NCI-H146 (cell line): ENCODE results near the gene ELOA2.
"Not testable (repeated sequence)": the region's sequence is repeated elsewhere in the genome, so short reads cannot be mapped to it uniquely, and the experiment has no call there.

Experiments used
- DNase-seq: peaks from one replicate; lab custom pipeline; 2025; lab: John Stamatoyannopoulos, UW

ELOA2 gene

GRCh38 chr18:47035156-47035671 lies at the start of gene ELOA2:
ELOA2 (minus strand) TSS chr18:47035621; CDS start chr18:47035264, 357 bp downstream.
- no peak for DNase-seq

- DNase-seq, result no peak
Measured at GRCh38 chr18:47081578-47081977, 46.2 kb upstream of the ELOA2 start.

GRCh38 chr18:47080872-47081271 lies 45.5 kb upstream of the ELOA2 start:
- no peak for DNase-seq

GRCh38 chr18:47077111-47077510 lies 41.7 kb upstream of the ELOA2 start:
- no peak for DNase-seq

GRCh38 chr18:47075098-47075883 lies 39.9 kb upstream of the ELOA2 start:
- DNase-seq, result peak; percentile 25

- no peak for DNase-seq
Measured at GRCh38 chr18:47067648-47068047, 32.2 kb upstream of the ELOA2 start.

- no peak for DNase-seq
Measured at GRCh38 chr18:47063096-47063495, 27.7 kb upstream of the ELOA2 start.

- no peak for DNase-seq
Measured at GRCh38 chr18:47062471-47062870, 27.1 kb upstream of the ELOA2 start.

GRCh38 chr18:47054369-47054768 lies 18.9 kb upstream of the ELOA2 start:
- no peak for DNase-seq

- DNase-seq, result peak; percentile 53
Measured at GRCh38 chr18:47050468-47050867, 15.0 kb upstream of the ELOA2 start.

GRCh38 chr18:47040982-47041381 lies 5.6 kb upstream of the ELOA2 start:
- no peak for DNase-seq

- DNase-seq, result no peak
Measured at GRCh38 chr18:47036927-47037578, 1.6 kb upstream of the ELOA2 start.

GRCh38 chr18:47036298-47036874 lies 965 bp upstream of the ELOA2 start:
- DNase-seq, result peak; percentile 48

GRCh38 chr18:47034591-47034990 lies 830 bp downstream of the ELOA2 start:
- DNase-seq, result not testable (repeated sequence)

- DNase-seq, result no peak
Measured at GRCh38 chr18:47032945-47033344, 2.5 kb downstream of the ELOA2 start.

GRCh38 chr18:47030887-47031286 lies 4.5 kb downstream of the ELOA2 start:
- DNase-seq, result not testable (repeated sequence)

GRCh38 chr18:47029684-47030353 lies 5.6 kb downstream of the ELOA2 start:
- not testable (repeated sequence) for DNase-seq

GRCh38 chr18:47028738-47029137 lies 6.7 kb downstream of the ELOA2 start:
- DNase-seq, result not testable (repeated sequence)

- not testable (repeated sequence) for DNase-seq
Measured at GRCh38 chr18:47025557-47026174, 9.8 kb downstream of the ELOA2 start.

GRCh38 chr18:47023769-47024465 lies 11.5 kb downstream of the ELOA2 start:
- DNase-seq, result not testable (repeated sequence)

GRCh38 chr18:47022821-47023220 lies 12.6 kb downstream of the ELOA2 start:
- DNase-seq, result not testable (repeated sequence)
